Kidney (tissue), 14 donors: ENCODE results near the gene C1orf116. TPM values are rescaled to one million over a fixed set of nuclear protein-coding genes. Genes with fewer than 3 reads are reported as not detected.

ENCODE experiments used
- DNase-seq, 5 donors: peaks; one replicate each; pipeline ENCODE4 v3.0.0-alpha.2; 2013 to 2020
- FAIRE-seq: peaks from 2 replicates; lab custom pipeline; 2012; peaks lifted over from hg19 to GRCh38; lab: Jason Lieb, UNC
- H3K27ac ChIP-seq, 2 donors: one replicate each; pipeline ENCODE4 v1.7.0; 2013; ENCODE audit warnings: low read depth in 2 of 2, low read length in 2 of 2, inconsistent platforms in 1 of 2
- H3K27me3 ChIP-seq: one replicate; pipeline ENCODE4 v1.7.1; 2013; ENCODE audit warnings: low read length, inconsistent platforms; ENCODE audit not compliant: control insufficient read depth, insufficient read depth
- H3K36me3 ChIP-seq, 3 donors: one replicate each; pipeline versions ENCODE4 v1.7.0 to v1.7.1; 2013; ENCODE audit warnings: low read length in 3 of 3, control low read depth in 1 of 3, inconsistent platforms in 1 of 3; ENCODE audit not compliant: insufficient read depth in 3 of 3, control insufficient read depth in 2 of 3
- H3K4me1 ChIP-seq, 3 donors: one replicate each; pipeline versions ENCODE4 v1.7.0 to v1.7.1; 2013; ENCODE audit warnings: low read length in 3 of 3, inconsistent platforms in 1 of 3, low read depth in 1 of 3; ENCODE audit not compliant: control insufficient read depth in 2 of 3, insufficient read depth in 2 of 3
- H3K4me3 ChIP-seq, 3 donors: one replicate each; pipeline versions ENCODE4 v1.7.0 to v1.8.1; 2013; ENCODE audit warnings: low read length in 3 of 3, control low read depth in 1 of 3, inconsistent platforms in 1 of 3
- H3K9ac ChIP-seq, 3 donors: one replicate each; pipeline versions ENCODE4 v1.7.0 to v1.7.1; 2013; ENCODE audit warnings: low read length in 3 of 3, control low read depth in 1 of 3, inconsistent platforms in 1 of 3
- H3K9me3 ChIP-seq, 3 donors: one replicate each; pipeline versions ENCODE4 v1.7.0 to v1.7.1; 2013; ENCODE audit warnings: low read length in 3 of 3, control low read depth in 1 of 3, inconsistent platforms in 1 of 3; ENCODE audit not compliant: control insufficient read depth in 2 of 3, insufficient read depth in 1 of 3
- CTCF ChIP-seq: IDR thresholded peaks from 3 replicates; pipeline ENCODE4 v1.5.1; 2012; ENCODE audit warnings: mild to moderate bottlenecking, moderate library complexity, borderline replicate concordance; ENCODE audit not compliant: insufficient read depth; ENCODE audit errors: extremely low read depth
- intact Hi-C: fragments of 100-400 bp; cut with DNase I; formaldehyde crosslinking; loops from one replicate; pipeline ENCODE4 v1.11.1; 2022
- polyA plus RNA-seq: library from polyadenylated mRNA; stranded (reverse); fragments of 350-450 nt; fragmentation: Illumina TruSeq; extraction: RNeasy Lipid Tissue Mini Kit (QIAGEN cat#74804); gene quantifications from one replicate; pipeline ENCODE4 v1.2.3, GENCODE V29; 2014; ENCODE audit warnings: low read depth, low replicate concordance; ENCODE audit not compliant: insufficient read depth
- total RNA-seq: library from RNA; stranded (reverse); fragmentation: NEBNext Ultra II Directional; extraction: Animal tissue kit (Norgen Biotek cat#: 25700); gene quantifications from one replicate; pipeline ENCODE4 v1.2.1, GENCODE V29; 2021
- donor health status: control.
- donor health status: control.
- donor health status: control.
- donor health status: control.
- donor health status: control.
- donor health status: DM: yes; HTN: yes; CAD: no.
- donor health status: Normal renal cell carcinoma (clear cell type).

C1orf116 gene
- total and polyA plus RNA-seq, 2 donors from 2014 or later, result 11.9 to 19.6 TPM

GRCh38 chr1:207000651-207001291 is 31.8 kb downstream of the C1orf116 start:
- intact Hi-C loops, result no loop called here
- no peaks in the 10 kb centered on the region for H3K36me3 ChIP-seq
- H3K9ac ChIP-seq, result no peak overlapping the region
- no peaks in the 10 kb centered on the region for H3K9me3 ChIP-seq
- no peak overlapping the region for H3K27ac ChIP-seq
- FAIRE-seq (no peak), DNase-seq (no peak)
- no peak overlapping the region for H3K4me3 ChIP-seq
- TF ChIP-seq CTCF, result no peak
- H3K27me3 ChIP-seq, result no peaks in the 10 kb centered on the region
- peaks cover 0 to 19% (median 10%) of the 10 kb centered on the region in 3 donors for H3K4me1 ChIP-seq

- no peak for FAIRE-seq
- Histone ChIP-seq H3K9ac (no peak overlapping the region), H3K4me3 (no peak overlapping the region), H3K9me3 (no peaks in the 10 kb centered on the region), H3K4me1 (peaks cover 0 to 15% (median 0%) of the 10 kb centered on the region in 3 donors), H3K36me3 (no peaks in the 10 kb centered on the region), H3K27ac (no peak overlapping the region), H3K27me3 (no peaks in the 10 kb centered on the region)
- no peak for DNase-seq
- intact Hi-C loops, result no loop called here
- TF ChIP-seq CTCF, result no peak
Observed at GRCh38 chr1:206998816-206999215, 33.7 kb downstream of the C1orf116 start.

- no peak for FAIRE-seq
- no peaks in the 10 kb centered on the region for H3K36me3 ChIP-seq
- H3K9ac ChIP-seq, result no peak overlapping the region
- no peaks in the 10 kb centered on the region for H3K9me3 ChIP-seq
- H3K4me3 ChIP-seq, result no peak overlapping the region
- no peaks in the 10 kb centered on the region for H3K27me3 ChIP-seq
- H3K4me1 ChIP-seq, result peaks cover 0 to 5% (median 3%) of the 10 kb centered on the region in 3 donors
- H3K27ac ChIP-seq, result peak overlapping the region; percentile 26 to 77
- no peak for TF ChIP-seq CTCF
- intact Hi-C loops, result no loop called here
- DNase-seq, result peak in 4 of 5 donors; percentile 57 to 83 (median 71)
Observed at GRCh38 chr1:206992790-206993189, 39.8 kb downstream of the C1orf116 start.

GRCh38 chr1:206987873-206988272 is 44.7 kb downstream of the C1orf116 start:
- Histone ChIP-seq H3K4me3 (no peak overlapping the region), H3K4me1 (peaks cover 0 to 5% (median 3%) of the 10 kb centered on the region in 3 donors), H3K9ac (no peak overlapping the region), H3K27ac (no peak overlapping the region), H3K36me3 (no peaks in the 10 kb centered on the region), H3K27me3 (no peaks in the 10 kb centered on the region), H3K9me3 (no peaks in the 10 kb centered on the region)
- TF ChIP-seq CTCF, result no peak
- intact Hi-C loops, result no loop called here
- DNase-seq (no peak), FAIRE-seq (no peak)
